HG03039 (cell line): ENCODE data around the gene XAGE3.
"Not testable (repeated sequence)": the region's sequence is repeated elsewhere in the genome, so short reads cannot be mapped to it uniquely, and the experiment has no call there.

ENCODE experiments used
- ATAC-seq: cut with Tn5 transposase; IDR thresholded peaks from one replicate; pipeline ENCODE4 v1.9.1; 2021; ENCODE audit warnings: mild to moderate bottlenecking, moderate library complexity; ENCODE audit not compliant: unreplicated experiment

Gene XAGE3

GRCh38 chrX:52867610-52868348 is at the start of gene XAGE3:
XAGE3 (minus strand) TSS chrX:52868083; CDS start chrX:52867133, 950 bp downstream.
- no peak for ATAC-seq

- not testable (repeated sequence) for ATAC-seq
Measured at GRCh38 chrX:52914704-52915103, 46.8 kb upstream of the XAGE3 start.

GRCh38 chrX:52913681-52914080 is 45.8 kb upstream of the XAGE3 start:
- ATAC-seq, result not testable (repeated sequence)

GRCh38 chrX:52909313-52909969 is 41.6 kb upstream of the XAGE3 start:
- not testable (repeated sequence) for ATAC-seq

- not testable (repeated sequence) for ATAC-seq
Measured at GRCh38 chrX:52907900-52908299, 40.0 kb upstream of the XAGE3 start.

- not testable (repeated sequence) for ATAC-seq
Measured at GRCh38 chrX:52907137-52907536, 39.3 kb upstream of the XAGE3 start.

GRCh38 chrX:52906072-52906471 is 38.2 kb upstream of the XAGE3 start:
- not testable (repeated sequence) for ATAC-seq

- ATAC-seq, result not testable (repeated sequence)
Measured at GRCh38 chrX:52905531-52905930, 37.6 kb upstream of the XAGE3 start.

GRCh38 chrX:52896855-52897709 is 29.2 kb upstream of the XAGE3 start, which contains the start of gene FAM156B:
FAM156B (plus strand) TSS chrX:52897330; CDS start chrX:52907226, 9,896 bp downstream.
- ATAC-seq, result peak; percentile 85

- ATAC-seq, result not testable (repeated sequence)
Measured at GRCh38 chrX:52896438-52896837, 28.6 kb upstream of the XAGE3 start.

- ATAC-seq, result not testable (repeated sequence)
Measured at GRCh38 chrX:52888090-52888489, 20.2 kb upstream of the XAGE3 start.

- not testable (repeated sequence) for ATAC-seq
Measured at GRCh38 chrX:52887459-52887858, 19.6 kb upstream of the XAGE3 start.

- not testable (repeated sequence) for ATAC-seq
Measured at GRCh38 chrX:52876386-52876785, 8.5 kb upstream of the XAGE3 start.

GRCh38 chrX:52875436-52875835 is 7.6 kb upstream of the XAGE3 start:
- ATAC-seq, result not testable (repeated sequence)

GRCh38 chrX:52874661-52875060 is 6.8 kb upstream of the XAGE3 start:
- no peak for ATAC-seq

- ATAC-seq, result not testable (repeated sequence)
Measured at GRCh38 chrX:52873825-52874224, 5.9 kb upstream of the XAGE3 start.

GRCh38 chrX:52870046-52870445 is 2.2 kb upstream of the XAGE3 start:
- ATAC-seq, result no peak

- no peak for ATAC-seq
Measured at GRCh38 chrX:52865343-52865998, 2.4 kb downstream of the XAGE3 start.

GRCh38 chrX:52856991-52857525 is 10.8 kb downstream of the XAGE3 start:
- not testable (repeated sequence) for ATAC-seq

GRCh38 chrX:52852110-52852860 is 15.6 kb downstream of the XAGE3 start:
- ATAC-seq, result no peak
